GM19035 (cell line): Measurements from ENCODE around the gene PLCE1.
A peak's percentile ranks its signal among the peaks of the same experiment; 100 is the strongest.
"Not testable (repeated sequence)": the region's sequence is repeated elsewhere in the genome, so short reads cannot be mapped to it uniquely, and the experiment has no call there.

Source experiments
- ATAC-seq: cut with Tn5 transposase; IDR thresholded peaks from one replicate; pipeline ENCODE4 v1.9.1; 2021; ENCODE audit not compliant: unreplicated experiment

Gene PLCE1

DNA sequence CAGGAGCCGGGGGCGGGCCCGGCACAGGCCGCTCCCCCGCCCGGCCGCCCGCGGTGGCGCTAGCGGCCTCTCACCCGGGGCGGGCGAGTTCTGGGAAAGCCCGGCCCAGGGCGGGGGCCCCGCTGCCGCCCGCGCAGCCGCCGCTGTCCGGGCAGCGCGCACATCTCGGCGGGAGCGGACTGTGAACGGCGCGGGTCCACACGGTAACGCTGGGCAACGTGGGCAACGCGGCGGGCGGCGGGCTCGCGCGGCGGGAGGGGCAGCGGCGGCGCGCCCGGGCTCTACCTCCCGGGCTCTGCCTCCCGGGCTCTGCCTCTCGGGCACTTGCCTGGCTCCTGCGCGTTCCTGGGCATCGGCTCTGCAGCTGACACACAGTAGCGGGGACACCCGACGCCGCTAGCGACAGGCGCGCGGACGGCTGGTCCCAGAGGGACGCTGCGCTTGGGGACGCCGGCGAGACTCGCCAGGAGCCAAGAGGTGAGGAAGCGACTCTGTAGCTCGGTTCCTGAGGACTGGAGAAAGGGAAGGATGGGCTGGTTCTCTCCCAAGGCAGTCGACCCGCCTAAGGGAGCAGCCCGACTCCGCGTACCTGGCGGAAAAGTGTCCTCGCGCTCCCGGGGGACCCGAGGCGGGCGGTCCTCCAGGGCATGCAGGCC, at the start of gene PLCE1:
Gene PLCE1, plus strand, starts transcription at position 150 of the 656 bp plus-strand sequence. CDS start 37,116 bp downstream, outside the sequence.
- peak; percentile 66 for ATAC-seq

DNA sequence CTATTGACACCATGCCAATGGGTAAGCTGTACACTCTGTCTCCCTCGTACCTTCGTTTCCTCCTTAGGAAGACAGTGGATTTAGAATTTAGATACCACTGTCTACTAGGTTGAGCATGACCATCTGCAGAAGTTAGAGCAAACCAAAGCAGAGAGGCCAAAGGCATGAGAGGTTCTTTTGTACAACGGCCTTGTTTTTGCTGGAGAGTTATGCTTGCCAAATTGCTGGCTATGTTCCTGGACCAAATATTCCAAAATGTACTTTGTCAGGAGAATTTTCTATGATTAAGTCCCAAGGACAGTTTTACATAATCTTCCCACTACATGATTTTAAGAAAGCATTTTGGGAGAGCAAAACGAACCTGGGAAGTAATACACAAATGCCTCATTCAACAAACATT, 47.9 kb upstream of the PLCE1 start:
- ATAC-seq: no peak

DNA sequence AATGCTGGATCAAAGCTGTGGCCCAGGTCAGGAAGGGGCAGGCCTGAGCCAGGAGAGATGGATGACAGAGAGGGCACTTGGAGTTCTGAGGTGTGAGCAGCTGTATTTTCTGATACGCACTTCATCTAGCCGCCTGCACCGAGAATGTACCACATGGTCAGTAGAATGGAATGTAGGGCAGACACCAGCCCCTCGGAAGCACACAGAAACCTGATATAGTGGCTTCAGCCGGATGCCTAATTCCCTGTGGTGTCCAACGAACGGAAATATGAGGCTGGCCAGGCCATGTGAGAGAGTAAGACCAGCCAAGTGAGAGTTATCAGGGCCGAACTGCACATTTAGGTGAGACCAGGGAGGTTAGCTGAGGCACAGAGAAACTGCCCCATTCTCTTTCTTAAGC, 46.7 kb upstream of the PLCE1 start:
- ATAC-seq: no peak

DNA sequence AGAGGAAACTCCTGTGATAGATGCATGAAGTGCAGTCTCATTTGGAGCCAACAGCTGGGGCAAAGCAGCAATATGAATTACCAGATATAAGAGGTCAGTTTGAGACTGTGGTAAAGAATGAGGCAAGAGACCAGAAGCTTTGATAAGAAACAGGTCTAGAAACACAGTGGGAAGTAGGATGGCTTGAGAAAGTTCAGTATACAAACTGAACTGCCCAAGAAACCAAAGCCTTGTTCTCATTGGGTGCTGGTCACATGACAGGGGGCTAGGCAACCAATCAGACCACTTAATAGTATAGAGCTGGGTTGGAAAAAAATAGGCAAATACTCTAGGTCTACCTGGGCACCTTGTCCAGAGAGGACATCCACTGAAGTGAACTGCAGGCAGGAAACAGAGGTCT, 46.2 kb upstream of the PLCE1 start:
- ATAC-seq: no peak

DNA sequence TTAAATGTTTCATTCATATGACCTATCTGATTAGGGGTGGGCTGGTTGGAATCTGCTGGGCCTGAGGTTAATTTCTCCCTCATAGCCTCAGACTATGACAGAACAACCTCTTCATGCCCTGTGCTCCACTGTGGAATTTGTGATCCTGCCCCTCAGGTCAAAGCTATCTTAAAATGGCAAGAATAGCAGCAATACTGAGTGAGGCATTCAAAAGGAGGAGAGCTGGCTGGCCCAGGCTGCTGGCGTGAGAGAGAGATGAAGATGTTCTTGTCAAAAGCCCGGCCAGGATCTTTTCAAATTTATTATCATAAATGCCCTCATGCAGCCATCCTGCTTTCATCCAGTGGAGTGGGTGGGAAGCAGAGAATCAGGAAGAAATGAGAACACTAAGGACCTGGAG, 41.8 kb upstream of the PLCE1 start:
- no peak for ATAC-seq

DNA sequence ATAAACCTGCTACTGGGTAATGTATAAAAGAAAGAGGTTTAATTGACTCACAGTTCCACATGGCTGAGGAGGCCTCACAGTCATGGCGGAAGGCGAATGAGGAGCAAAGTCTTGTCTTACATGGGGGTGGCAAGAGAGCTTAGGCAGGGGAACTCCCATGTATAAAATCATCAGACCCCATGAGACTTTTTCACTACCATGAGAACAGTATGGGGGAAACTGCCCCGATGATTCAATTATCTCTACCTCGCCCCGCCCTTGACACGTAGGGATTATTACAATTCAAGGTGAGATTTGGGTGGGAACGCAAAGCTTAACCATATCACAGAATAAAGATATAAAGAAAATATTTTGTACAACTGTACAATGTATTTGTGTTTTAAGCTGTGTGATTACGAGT, 39.4 kb upstream of the PLCE1 start:
- no peak for ATAC-seq

DNA sequence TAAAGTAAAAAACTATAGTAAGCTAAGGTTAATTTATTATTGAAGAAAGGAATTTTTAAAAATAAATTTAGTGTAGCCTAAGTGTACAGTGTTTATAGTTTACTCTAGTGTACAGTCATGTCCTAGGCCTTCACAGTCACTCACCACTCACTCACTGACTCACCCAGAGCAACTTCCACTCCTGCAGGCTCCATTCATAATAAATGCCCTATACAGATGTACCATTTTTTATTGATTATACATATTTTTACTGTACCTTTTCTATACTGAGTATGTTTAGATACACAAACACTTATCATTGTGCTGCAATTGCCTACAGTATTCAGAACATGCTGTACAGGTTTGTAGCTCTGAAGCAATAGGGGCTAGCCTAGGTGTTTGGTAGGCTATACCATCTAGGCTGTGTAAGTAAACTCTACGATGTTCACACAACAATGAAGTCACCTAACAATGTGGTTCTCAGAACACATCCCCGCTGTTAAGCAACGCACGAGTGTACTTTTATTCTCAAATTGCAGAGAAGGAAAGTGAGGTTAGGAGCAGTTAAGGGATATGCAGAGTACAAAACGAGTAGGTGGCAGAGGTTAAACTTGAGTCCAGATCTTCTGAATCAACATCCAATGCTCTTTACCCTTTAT, 38.9 kb upstream of the PLCE1 start:
- no peak for ATAC-seq

DNA sequence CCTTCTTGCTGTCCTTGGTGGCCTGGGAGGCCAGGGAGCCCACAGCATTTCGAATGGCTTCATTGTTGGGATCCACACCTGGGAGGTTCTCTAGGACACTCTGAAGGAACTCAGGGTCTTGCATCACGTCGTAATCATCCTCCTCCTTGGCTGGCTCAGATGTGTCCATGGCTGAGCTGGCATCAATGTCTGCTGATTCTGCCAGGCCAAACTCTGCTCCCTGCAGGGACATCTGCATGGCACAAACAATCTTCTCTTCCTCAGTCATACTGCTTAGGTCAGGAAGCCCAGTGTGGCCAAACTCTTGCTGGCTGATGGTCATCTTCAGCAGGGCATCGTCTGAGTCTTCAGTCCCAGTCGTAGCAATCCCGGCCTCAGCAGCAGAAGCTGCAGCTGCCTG, 34.9 kb upstream of the PLCE1 start:
- no peak for ATAC-seq

DNA sequence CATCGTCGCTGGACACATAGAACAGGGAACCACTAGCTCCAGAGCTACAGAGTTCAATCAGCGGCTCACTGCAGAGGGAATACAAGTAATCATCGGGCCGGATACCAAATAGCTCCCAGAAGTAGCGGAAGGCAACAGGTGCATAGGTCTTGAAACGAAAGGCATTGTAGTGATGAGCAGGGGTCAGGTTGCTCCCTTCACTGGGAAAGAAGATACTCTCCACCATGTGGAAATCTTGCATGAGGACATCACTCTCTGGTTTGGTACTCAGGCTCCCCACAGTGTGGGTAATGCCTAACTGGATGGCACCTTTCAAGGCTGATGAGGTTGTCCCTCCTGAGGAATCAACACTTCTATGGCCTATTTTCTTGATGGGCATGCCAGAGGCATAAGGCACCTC, 32.7 kb upstream of the PLCE1 start:
- not testable (repeated sequence) for ATAC-seq

DNA sequence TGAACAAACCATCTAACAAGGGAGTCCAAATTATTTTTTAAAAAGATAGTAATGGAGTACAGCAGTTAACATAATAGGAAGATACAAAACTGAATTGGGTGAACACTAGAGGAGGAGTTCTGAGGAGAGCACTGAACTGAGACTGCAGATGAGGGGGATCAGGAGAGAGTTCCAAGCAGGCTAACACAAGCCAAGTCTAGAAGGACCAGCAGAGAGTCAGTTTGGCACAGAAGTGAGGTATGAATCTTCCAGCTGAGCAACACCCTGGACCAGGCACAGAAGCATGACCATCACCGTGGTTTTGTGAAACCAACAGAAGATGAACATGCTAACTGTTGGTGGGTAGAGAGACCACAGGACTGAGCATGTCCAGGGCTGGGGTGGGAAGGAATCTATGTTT, 30.8 kb upstream of the PLCE1 start:
- no peak for ATAC-seq

DNA sequence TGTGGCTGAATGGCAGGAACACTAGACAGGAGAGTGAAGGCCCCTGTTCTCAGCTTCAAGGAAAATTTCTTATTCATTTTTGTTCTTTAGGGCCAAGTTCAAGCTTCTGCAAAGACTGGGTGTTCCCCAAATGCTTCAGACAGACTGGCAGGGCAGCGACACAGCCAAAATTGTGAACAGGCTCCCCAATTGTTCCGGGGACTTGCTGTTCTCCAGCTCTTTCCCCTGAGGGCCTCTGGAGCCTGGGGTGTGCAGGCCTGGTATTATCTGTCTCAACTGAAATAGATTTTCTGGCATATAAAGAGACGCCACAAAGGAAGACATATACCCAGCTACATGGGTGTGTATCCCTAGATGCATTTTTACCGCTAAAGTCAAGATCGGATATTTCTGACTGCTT, 30.3 kb upstream of the PLCE1 start:
- ATAC-seq: no peak

DNA sequence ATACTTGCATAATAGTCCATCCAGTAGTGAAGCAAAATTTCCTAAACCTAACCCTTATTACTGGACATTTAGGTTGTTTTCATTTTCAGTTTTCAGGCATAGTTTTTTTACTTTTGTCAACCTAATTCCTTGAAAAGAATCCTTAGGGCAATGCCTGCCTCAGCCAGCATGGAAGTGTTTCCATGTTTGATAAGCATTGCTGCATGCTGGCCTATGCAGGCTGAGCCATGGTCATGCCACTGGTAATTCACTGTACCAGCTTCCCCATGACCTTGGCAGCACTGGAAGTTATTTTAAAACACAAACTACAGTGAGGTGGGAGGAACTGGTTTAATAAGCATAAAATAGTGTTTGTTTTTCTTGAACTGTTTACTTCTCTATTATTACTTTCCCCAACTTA, 27.8 kb upstream of the PLCE1 start:
- no peak for ATAC-seq

DNA sequence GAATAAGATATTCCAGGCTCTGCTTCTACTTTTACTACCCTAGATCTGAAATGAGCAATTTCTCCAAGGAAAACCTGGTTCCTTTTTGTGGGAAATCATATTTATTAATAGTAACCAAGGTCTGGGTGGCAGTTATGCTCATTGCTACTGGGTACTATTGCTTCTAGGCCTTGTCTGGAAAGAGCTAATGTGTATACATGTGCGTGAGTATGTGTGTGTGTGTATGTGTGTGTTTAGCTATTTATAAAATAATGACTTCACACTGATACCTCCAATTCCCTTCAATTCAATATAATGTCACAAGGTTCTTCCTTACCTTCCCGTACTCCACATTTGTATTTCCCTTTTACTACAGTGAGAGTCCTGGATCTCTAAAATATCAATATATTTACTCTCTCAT, 26.0 kb upstream of the PLCE1 start:
- no peak for ATAC-seq

DNA sequence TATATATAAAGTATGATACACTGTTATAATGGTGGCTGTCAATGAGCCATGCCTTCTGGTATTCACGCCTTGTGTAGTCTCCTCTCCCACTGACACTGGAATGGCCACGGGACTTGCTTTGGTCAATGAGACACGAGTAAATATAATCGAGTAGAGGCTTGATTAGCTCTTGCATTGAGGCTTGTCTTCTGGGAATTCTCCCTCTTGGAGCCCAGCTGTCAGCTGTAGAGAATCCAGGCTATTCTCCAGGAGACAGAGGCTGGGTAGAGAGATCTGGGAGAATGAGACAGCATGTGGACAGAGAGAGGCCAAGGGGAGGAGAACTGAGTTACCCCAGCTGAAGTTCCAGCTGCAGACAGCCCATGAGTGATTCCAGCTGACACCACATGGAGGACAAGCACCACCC, 25.2 kb upstream of the PLCE1 start:
- ATAC-seq: no peak

DNA sequence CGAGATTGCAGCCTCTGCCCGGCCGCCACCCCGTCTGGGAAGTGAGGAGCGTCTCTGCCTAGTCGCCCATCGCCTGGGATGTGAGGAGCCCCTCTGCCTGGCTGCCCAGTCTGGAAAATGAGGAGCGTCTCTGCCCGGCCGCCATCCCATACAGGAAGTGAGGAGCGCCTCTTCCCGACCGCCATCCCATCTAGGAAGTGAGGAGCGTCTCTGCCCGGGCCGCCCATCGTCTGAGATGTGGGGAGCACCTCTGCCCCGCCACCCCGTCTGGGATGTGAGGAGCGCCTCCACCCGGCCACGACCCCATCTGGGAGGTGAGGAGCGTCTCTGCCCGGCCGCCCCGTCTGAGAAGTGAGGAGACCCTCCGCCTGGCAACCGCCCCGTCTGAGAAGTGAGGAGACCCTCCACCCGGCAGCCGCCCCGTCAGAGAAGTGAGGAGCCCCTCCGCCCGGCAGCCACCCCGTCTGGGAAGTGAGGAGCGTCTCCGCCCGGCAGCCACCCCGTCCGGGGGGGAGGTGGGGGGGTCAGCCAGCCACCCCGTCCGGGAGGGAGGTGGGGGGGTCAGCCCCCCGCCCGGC, 23.2 kb upstream of the PLCE1 start:
- ATAC-seq: not testable (repeated sequence)

DNA sequence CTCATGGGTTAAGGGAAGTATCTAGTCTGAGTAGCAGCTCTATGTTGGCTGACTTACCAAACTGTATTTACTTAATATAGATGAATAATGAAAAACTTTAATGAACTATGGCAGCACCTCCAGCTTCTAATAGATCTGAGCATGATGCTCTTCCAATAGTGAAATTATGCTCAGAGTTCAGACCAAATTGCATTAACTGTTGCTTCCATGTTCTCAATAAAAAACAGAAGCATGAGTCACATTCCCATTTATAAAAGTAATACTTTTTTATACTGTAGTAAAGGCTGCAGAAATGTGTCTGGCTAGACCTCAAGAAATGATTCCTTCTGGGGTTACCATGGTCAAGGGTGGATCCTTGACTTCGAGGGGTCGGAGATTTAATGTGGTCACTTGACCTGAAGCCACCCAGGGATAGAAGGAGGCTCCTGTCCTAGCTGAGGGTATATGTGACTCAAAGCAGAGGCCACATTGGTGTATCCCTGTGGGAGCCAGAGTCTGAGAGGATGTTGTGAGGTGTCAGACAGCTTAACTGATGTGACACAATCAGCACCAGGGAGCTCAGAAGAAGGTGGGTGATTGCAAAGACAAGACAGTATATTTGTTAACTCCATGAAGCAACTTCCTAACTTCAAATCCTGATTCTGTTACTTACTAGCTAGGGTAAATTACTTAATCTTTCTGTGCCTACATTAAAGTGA, 19.8 kb upstream of the PLCE1 start:
- no peak for ATAC-seq

DNA sequence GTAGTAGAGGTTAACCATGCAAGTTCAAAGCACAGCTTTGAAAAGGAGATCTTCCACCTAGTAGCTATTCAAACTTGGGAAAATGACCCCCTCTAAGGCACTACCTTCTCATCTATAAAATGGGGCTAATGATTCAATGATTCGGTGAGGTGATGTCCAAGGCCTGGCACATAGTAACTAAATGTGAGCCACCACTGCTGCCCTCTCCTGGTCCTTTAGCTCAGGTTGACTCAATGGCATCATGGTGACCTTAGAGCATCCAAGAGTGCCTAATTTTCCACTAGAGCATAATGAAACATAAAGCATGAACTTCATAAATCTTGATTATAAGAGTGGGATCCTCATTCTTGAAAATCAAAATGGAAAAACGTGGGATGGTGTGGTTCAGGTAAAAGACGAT, 16.3 kb upstream of the PLCE1 start:
- ATAC-seq: no peak

DNA sequence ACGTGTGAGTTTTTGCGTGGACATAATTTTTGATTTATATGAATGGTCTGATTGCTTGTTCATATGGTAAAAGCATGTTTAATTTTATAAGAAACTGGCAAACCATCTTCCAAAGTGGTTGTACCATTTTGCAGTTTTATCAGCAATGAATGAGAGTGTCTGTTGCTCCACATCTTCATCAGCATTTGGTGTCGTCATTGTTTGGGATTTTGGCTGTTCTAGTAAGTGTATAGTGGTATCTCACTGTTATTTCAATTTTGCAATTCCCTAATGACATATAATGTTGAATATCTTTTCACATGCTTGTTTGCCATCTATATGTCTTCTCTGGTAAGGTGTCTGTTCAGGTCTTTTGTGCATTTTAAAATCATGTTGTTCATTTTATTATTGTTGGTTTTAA, 13.2 kb upstream of the PLCE1 start:
- ATAC-seq: no peak

DNA sequence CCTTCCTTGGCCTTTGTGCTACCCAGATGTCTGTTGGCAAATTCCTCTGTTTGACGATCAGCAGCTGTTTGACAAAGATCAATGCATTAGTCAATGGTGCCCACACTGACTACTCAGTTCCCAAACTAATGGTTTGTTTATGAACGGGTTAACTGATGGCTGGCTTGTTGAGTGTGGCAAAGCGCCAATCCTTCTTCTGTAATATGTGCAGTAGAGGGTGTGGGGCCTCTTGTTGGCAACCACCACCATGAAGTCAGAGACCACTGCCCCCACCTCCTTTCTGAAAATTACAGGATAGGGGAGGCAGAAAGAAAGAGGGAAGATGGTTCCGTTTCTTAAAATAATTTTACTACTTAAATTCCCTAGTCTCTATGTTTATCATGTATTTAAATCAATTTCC, 2.6 kb upstream of the PLCE1 start:
- ATAC-seq: no peak

DNA sequence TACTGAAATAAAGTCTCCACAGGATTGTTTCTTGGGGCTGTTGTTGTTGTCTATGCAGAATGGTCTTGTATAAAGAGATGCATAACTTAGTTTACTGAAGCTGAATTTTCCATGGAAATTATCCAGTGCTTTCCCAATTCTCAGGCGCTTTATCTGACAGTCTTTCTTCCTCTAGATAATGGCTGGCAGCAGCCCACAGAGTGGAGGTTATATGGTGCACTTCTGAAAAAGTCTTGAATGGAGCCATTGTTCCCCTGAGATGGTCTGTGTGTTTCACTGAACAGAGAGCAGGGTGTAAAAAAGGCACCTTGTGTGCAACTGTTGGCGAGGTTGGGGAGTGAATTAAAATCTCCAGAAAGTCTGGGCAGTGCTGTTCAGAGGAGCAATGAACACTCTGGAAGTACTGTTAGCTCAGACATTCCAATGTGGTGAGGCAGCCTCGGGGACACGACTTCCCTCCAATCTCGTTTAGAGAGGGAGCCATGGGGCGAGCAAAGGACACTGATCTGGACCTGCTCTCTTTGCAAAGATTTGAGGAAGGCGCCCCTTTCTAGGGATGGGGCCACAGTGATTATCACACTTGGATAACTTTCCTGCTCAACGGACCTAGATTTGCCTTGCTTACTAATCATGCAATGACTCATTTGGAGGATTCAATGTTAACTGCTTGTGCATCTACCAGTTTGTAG, 2.0 kb upstream of the PLCE1 start:
- no peak for ATAC-seq

DNA sequence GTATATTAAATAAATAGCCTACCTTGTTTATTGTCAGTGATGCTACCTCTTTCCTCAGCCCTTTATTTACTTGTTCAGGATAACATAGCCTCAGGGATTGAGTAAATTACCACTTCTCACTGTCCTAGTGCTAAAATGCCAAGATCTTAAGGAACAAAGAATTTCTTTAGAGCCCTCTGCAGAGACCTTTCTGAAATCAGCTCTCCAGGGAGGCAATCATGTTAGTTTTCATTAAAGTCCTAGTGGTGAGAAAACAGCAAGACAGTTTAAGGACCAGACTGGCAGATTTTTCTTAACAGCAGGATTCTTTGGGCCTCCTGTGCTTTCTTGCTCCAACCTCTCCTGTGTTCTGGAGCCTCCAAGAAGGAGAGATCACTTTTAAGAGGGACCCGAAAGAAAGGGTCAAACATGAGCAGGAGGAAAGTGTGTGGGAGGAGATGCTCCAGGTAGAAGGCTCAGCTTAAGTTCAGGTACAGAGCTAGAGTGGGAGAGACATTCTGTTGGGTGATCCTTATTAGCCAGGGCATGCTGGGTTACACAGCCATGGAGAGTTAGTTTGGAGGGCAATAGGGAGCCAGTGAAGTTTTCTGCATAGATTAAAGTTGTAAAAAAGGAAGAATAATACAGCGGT, 1.2 kb upstream of the PLCE1 start:
- ATAC-seq: no peak
